Measurements from ENCODE around the gene REG3G.
"Not testable (repeated sequence)": the region's sequence is repeated elsewhere in the genome, so short reads cannot be mapped to it uniquely, and the experiment has no call there.

REG3G gene

DNA sequence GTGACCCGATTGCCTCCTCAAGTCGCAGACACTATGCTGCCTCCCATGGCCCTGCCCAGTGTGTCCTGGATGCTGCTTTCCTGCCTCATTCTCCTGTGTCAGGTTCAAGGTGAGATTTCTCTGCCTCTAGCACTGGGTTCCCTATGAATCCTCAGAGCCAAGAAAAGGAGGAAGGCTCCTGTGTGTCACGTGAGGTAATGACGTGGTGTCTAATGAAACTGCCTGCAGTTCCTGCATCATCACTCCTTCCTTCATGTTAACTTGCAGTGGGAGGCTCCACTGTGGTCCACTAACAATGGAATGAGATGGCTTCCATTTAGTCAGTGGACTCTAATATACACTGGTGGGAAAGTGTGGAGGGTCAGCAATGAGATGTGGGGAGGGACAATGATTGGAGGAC is 559 bp downstream of the REG3G start:
- DNase-seq, result no peak

DNA sequence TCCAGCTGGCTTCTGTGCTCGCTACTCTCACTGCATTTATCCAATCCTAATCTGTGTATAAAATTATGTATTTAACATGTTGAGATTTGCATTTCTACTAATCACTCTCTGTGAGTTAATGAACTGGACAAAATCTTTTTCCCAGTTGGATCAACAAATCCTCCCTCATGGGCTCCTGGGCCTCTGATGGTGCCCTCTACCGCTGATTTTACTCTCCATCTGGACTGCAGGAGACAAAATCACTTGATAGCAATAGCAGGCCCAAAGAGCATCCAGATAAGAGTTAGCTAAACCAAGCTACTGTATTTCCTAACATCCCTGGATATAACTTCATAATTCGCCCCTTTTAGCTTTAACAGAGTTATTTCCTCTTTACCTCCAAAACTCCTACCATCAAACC is 14.4 kb downstream of the REG3G start:
- DNase-seq, result no peak

DNA sequence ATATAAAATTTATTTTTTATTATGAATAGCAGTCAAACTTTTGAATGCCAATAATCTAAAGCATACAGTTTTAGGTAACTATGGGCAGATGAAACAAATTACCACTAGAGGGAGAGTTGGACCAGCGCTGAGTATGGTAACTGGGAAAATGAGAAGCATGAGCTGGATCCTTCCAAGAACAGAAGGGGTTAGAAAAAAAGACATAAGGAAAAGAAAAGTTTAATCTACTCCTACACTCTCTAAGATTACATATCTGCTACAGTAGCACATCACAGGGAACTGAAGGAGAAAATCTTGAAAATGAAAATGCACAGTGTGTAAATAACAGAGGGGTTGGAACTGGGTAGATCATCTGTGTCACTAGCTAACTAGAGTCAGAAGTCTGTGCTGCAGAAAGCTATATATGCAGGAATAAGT is 15.5 kb downstream of the REG3G start:
- no peak for DNase-seq

DNA sequence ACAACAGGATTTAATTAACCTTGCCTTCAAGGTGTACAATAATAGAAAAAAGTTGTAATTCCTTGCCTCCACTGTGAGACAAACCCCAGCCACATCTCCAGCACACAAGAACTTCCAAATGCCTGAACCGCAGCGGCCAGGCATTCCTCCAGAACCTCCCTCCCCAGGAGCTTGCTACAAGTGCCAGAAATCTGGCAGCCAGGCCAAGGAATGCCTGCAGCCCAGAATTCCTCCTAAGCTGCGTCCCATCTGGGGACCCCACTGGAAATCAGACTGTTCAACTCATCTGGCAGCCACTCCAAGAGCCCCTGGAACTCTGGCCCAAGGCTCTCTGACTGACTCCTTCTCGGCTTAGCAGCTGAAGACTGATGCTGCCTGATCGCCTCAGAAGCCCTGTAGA is 28.0 kb downstream of the REG3G start:
- not testable (repeated sequence) for DNase-seq

DNA sequence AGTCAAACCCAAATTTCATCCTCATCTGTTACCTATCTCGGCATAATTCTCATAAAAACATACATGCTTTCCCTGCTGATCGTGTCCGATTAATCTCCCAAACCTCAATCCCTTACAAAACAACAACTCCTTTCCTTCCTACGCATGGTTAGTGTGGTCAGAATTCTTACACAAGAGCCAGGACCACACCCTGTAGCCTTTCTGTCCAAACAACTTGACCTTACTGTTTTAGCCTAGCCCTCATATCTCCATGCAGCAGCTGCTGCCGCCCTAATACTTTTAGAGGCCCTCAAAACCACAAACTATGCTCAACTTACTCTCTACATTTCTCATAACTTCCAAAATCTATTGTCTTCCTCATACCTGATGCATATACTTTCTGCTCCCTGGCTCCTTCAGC is 29.3 kb downstream of the REG3G start:
- not testable (repeated sequence) for DNase-seq

DNA sequence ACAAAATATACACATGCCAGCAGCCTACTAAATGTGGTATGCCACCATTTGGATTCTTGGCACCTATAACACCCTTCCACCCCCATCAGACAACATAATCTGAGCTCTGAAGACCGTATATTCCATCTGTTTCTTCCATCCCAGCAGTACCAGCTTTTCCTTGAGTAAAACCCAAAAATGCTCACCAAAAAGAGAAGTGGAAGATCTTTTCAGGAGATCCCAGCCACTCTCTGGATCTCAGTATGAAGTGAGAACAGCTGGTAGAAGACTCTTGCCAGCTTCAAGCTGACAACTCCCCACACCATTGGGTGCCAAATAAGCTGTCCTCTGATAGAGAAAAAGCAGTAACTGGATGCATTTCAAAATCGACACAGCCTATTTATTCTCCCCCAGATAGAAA is 39.7 kb downstream of the REG3G start:
- no peak for DNase-seq

DNA sequence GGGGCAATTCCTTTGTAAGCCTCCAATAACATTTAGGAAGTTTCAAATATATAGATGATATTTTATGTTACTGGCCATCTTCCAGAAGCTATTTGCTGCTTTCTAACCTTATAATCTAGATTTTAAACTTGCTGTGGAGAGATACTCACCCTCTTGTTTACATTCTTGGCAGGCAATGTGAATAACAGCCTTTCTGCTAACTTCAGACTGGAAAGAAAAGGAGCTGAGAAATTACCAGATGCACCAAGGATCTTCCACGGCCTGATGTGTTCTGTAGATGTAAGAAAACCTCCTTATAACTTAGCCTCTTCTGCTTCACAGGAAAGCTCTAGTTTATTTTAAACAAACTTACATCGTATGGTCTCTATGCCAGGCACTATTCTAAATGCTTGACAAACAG is 45.6 kb downstream of the REG3G start:
- DNase-seq, result no peak

Measured in activated naive CD4-positive, alpha-beta T cell treated with anti-CD3 and anti-CD28 coated beads, Interleukin-2, amount 50 U/mL, for 16 hours (primary cell).